GM20431 (cell line): ENCODE results near the gene SYT9.

Source experiments
- in situ Hi-C: fragments of 300-500 bp; cut with MseI, MboI; formaldehyde crosslinking; loops from one replicate; pipeline ENCODE4 v1.15.0; 2020; ENCODE audit warnings: low sequenced_read_pairs; ENCODE audit not compliant: unreplicated experiment

Gene SYT9, protein sequence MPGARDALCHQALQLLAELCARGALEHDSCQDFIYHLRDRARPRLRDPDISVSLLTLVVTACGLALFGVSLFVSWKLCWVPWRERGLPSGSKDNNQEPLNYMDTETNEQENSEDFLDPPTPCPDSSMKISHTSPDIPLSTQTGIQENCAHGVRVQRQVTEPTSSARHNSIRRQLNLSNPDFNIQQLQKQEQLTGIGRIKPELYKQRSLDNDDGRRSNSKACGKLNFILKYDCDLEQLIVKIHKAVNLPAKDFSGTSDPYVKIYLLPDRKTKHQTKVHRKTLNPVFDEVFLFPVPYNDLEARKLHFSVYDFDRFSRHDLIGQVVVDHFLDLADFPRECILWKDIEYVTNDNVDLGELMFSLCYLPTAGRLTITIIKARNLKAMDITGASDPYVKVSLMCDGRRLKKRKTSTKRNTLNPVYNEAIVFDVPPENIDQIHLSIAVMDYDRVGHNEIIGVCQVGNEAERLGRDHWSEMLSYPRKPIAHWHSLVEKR

GRCh38 chr11:7251836-7252682 is at the start of gene SYT9:
TSS of gene SYT9 (plus strand) at chr11:7251904. CDS start at chr11:7252187, 283 bp downstream.
- in situ Hi-C loops: no loop called here

- in situ Hi-C loops: no loop called here
Measured at GRCh38 chr11:7202412-7202811, 49.3 kb upstream of the SYT9 start.

DNA sequence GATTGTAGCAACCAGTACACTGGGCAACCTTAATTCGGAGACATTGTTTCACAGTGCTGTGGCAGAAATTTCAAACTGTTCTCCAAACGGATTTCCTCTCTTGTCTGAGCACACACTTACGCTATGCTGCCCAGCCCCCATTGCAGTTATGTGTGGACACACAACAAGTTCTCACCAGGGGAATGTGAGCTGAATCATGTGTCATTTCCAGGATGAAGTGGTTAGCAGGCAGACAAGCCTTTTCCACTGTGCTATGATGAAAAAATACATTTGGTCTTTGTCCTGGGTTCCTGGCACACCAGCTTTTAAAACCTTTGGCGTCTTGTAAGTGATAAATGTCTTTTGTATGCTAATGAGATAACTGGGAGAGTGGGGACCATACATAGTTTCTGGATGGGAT is 46.9 kb upstream of the SYT9 start:
- in situ Hi-C loops: no loop called here

DNA sequence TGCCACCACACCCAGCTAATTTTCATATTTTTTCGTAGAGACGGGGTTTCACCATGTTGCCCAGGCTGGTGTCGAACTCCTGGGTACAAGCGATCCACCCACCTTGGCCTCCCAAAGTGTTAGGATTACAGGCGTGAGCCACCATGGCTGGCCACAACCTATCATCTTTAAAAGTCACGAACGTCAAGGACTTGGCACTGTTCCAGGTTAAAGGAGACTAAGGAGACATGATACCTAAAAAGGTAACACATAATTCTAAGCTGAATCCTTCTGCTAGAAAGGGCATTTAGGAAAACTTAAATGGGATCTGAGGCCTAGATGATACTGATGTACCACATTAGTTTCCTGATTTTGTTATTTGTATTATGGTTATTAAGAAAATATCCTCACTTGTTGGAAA is 43.3 kb upstream of the SYT9 start:
- in situ Hi-C loops: no loop called here

DNA sequence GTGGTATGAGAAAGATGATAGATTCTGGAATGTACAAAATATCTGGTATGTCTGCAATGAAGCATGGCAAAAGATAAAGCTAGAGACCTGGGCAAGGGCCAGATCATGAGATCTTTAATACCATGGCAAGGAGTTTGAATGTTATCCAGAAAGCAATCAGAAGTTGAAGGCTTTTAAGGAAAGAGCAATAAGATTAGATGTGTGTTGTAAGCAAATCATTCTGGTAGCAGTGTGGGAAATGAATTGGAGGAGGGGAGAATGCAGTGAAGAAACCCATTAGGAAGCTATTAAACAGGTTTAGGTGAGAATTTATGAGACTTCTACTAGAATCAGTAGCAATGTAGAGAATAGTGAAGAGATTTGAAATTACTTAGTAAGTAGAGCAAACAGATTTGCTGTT is 32.2 kb upstream of the SYT9 start:
- in situ Hi-C loops: no loop called here

DNA sequence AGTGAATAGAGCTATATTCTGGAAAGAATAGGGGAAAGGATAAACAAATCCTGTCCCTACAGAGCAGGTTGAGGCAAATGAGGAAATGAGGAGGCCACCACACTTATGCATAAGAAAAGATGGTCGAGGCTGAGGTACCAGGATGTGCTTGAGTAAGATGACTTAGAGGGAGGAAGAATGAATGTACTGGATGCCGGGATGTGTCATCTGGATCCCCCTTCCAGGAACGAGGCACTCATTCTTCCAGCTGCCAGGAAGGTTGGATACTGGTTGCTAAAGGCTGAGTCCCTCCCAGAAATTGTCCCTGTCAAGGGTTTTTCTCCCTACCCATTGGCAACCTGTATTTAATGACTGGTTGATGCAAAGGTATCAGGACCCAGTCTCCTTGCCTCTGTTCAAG is 31.1 kb upstream of the SYT9 start:
- in situ Hi-C loops: no loop called here

DNA sequence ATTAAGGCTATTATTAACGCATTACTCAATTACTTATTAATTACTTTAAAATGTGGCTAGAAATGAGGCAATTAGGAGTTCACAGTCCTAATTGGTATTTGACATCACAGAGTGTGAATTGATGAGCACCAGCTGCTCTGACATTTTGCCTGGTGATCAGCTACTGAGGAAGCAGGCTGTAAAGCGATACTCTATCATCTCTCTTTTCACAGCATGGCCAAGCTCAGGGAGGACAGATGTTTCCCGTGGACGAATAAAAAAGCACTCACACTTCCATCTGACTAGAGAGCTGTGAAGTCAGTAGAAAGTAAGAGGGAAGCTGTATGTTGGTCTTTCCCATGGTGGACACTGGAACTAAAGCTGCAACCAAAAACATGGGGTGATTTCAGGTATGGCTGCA is 29.1 kb upstream of the SYT9 start:
- in situ Hi-C loops: no loop called here

DNA sequence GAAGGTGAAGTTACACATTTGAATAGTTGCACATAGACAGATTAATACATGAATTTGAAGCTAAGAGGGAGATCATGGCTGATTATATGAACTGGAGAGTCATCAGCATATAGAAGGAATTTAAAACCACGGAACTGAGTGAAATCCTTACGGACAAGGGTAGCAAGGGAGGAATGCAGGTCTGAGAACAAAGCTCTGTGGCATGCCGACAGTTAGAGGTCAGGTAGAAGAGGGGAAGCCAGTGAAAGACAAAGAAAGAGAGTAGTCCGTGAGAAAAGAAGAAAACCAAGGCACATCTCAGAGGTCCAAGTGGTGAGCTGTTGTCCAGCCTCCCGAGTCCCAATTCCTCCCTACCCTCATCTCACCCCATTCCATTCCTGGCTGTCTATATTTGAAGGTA is 11.8 kb upstream of the SYT9 start:
- in situ Hi-C loops: no loop called here

DNA sequence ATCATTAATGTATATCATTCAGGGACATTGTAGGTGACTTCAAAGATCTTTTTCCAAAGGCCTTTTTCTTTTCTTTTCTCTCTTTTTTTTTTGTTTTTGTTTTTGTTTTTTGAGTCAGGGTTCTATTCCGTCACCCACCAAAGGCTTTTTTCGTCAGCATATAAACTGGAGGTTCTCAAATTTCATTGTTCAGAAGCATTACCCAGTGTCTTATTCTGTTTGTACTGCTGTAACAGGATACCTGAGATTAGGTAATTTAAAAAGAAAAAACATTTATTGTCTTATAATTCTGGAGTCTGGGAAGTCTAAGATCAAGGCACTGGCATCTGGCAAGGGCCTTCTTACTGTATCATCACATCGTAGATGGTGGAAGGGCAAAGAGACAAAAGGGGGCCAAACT is 6.4 kb upstream of the SYT9 start:
- in situ Hi-C loops: no loop called here

GRCh38 chr11:7246179-7246578 is 5.5 kb upstream of the SYT9 start:
- in situ Hi-C loops: no loop called here

DNA sequence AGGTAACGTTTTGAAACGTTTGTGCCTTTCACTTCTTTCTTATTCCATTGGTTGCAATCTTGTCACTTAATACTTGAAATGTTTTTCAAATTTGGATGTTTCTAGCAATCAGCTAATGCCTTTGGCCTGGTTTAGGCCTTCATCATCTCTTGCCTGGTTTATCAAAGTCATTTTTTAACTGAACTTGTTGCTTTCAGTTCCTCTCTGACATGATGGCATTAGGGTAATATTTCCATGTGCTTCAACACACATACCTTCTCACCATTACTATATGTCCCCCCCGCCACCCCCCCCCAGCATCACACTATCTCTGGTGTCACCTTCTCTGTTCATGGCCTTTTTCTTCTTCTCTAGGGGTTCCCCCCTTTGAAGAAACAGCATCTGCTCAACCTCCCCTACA is 1.5 kb upstream of the SYT9 start:
- in situ Hi-C loops: no loop called here

DNA sequence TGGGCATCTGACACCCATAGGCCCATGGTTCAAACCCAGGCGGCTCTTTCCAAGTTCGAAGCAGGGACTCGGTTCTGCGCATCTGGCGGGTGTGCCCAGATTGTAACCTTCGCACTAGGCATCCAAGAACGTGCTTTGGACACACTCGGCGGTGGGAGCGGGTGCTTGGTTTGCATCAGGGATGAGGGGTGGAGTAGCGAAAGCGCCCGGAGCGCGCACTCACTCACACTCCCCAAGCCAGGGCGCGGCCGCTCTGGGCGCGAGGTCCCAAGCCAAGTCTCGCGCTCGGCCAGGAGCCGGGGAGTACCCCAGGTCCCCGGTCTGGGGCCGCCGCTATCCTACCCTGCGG is 243 bp upstream of the SYT9 start:
- in situ Hi-C loops: no loop called here

GRCh38 chr11:7252683-7253213 is 1.0 kb downstream of the SYT9 start:
- in situ Hi-C loops: no loop called here

GRCh38 chr11:7253800-7254199 is 2.1 kb downstream of the SYT9 start:
- in situ Hi-C loops: no loop called here

DNA sequence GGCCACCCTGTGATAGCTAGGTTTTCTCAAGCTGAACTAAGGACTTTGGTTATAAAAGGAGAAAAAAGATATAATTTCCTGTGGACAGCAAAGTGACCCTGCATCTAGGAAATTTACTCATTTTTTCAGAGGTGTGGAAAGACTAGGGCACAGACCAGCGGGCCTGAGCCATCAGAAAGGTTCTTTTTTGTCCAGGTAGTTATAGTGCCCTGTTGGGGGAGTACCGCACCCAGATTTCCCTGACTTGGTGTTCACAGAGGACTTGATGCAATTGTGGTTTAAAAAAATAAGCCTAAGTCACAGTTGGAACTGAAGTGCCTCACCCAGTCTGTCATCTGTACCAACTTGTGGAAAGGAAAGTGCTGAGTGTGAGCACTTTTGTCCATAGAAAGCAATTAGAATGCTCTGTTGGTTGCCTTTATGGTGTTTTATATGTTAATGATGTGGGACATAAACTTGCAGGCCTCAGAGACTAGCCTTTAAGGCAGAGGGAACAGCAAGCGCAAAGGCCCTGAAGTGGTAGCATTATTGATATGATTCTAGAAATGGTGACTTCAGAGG is 3.1 kb downstream of the SYT9 start:
- in situ Hi-C loops: no loop called here

DNA sequence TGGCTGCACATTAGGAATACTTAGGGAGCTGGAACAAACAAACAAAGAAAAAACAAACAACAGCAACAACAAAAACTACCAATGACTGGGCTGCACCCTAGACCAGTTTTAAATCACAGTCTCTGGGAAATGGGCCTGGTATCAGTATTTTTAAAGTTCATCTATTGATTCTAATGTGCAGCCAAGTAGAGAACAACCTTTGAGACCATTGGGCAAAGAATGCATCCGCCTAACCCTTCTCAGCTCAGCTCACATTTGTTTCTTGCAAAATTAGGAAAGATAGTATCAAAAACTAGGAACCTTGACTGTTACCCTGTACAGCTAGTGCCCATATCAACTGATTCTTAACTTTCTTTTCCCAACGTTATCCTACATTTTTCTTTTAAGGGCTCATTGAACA is 5.2 kb downstream of the SYT9 start:
- in situ Hi-C loops: no loop called here

GRCh38 chr11:7257724-7258123 is 6.0 kb downstream of the SYT9 start:
- in situ Hi-C loops: no loop called here

DNA sequence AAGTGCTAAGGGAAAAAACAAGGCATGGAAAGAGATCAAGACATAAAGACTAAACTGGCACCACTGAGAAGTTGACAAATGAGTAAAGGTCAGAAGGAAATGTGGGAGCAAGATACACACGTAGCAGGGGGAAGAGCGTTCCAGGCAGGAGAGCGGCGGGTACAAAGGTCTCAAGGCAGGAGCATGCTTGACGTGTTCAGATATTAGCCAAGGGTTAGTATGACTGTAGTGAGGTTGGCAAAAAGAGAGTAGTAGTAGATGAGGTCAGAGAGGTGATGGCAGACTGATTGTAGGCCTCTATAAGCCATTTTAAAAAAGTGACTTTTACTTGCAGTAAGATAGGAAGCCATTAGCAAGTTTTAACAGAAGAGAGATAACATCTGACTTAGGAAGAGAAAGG is 9.9 kb downstream of the SYT9 start:
- in situ Hi-C loops: no loop called here

DNA sequence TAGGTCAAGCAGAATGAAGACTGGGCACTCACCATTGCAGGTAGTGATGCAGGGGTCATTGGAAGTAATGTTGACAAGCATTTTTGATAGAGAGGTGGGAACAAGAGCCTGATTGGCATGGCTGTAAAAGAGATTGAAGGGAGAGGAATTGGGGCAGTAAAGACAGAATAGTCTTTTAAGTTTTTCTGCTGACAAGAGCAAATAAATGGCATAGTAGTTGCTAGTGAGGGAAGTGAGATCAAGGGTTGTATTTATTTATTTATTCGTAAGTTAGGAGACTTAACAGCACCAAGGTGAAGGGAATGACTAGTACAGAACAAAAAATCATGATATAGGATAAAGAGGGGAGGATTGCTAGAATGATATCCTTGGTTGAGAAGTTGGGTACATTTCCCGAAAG is 11.0 kb downstream of the SYT9 start:
- in situ Hi-C loops: no loop called here

GRCh38 chr11:7263842-7264241 is 12.1 kb downstream of the SYT9 start:
- in situ Hi-C loops: no loop called here

DNA sequence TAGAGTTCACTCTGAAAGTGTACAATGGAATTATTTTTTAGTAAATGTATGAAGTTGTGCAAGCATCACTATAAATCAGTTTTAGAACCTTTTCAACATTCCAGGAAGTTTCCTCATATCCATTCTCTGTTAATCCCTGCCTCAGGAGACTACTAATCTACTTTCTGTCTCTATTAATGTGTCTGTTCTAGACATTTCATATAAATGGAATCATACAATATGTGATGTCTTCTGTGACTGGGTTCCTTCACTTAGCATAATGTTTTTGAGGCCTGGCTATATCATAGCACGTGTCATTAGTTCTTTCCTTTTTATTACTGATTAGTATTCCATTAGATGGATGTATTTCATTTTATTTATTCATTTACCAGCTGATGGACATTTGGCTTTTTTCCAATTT is 17.1 kb downstream of the SYT9 start:
- in situ Hi-C loops: no loop called here
